K562 (cell line): Measurements from ENCODE around the gene ASPHD1. TPM values are rescaled to one million over a fixed set of nuclear protein-coding genes. Genes with fewer than 3 reads are reported as not detected.

Source experiments
- ERF ChIP-seq: fragments of 450-650 bp; formaldehyde crosslinking; IDR thresholded peaks from 2 replicates; pipeline ENCODE4 v1.4.0; 2020; ENCODE audit warnings: mild to moderate bottlenecking, mixed read lengths
- KLF13 ChIP-seq: fragments of 450-650 bp; IDR thresholded peaks from 2 replicates; pipeline ENCODE4 v1.6.1; 2016; ENCODE audit warnings: missing genetic modification characterization, low read depth, mild to moderate bottlenecking, missing compliant biosample characterization, moderate library complexity, borderline replicate concordance
- MCM7 ChIP-seq, 2 experiments: fragments of 450-650 bp; IDR thresholded peaks; 2 replicates each; pipeline ENCODE4 v1.6.1; 2016 to 2018
- NFRKB ChIP-seq: fragments of 450-650 bp; IDR thresholded peaks from 2 replicates; pipeline ENCODE4 v1.6.1; 2016; ENCODE audit warnings: low read depth
- RHOXF2B ChIP-seq: fragments of 250-450 bp; sonication (Bioruptor Pico); conservative IDR thresholded peaks from 2 replicates; pipeline ENCODE4 v1.5.1; 2021
- ZNF280A ChIP-seq: fragments of 450-650 bp; IDR thresholded peaks from 2 replicates; pipeline ENCODE4 v1.6.1; 2018; ENCODE audit warnings: mild to moderate bottlenecking, low read depth; ENCODE audit not compliant: partially characterized antibody
- polyA plus RNA-seq, 8 experiments: library from polyadenylated mRNA; depleted of rRNA in 4 of 8; stranded (reverse) in 5 of 8; unstranded in 3 of 8; fragments of >200 nt; fragmentation: Nextera tagmentation in 2 of 8; fragmentation: Illumina TruSeq in 1 of 8; extraction: Ambion mirVana in 2 of 8; extraction: Trizol in 1 of 8; gene quantifications; 2 replicates each; pipeline versions ENCODE4 v1.2.1 to v1.2.3, GENCODE V29; 2011 to 2014; ENCODE audit warnings: inconsistent platforms in 1 of 8, missing spikeins in 1 of 8
- total RNA-seq, 7 experiments: library from RNA; depleted of rRNA in 6 of 7; stranded (reverse); fragments of >200 nt in 6 of 7; fragmentation: Illumina TruSeq in 2 of 7; extraction: Trizol in 2 of 7; gene quantifications; 2 replicates each; pipeline versions ENCODE4 v1.2.1 to v1.2.3, GENCODE V29; 2011 to 2021; ENCODE audit warnings: low replicate concordance in 1 of 7
- TF ChIP-seq, protein P1 (sequence below), 2 experiments: fragments of 250-450 bp in 1 of 2; fragments of 450-650 bp in 1 of 2; sonication (Bioruptor Pico) in 1 of 2; IDR thresholded peaks; 2 replicates each; pipeline versions ENCODE4 v1.6.1 to v1.8.0; 2016 to 2021; ENCODE audit warnings: mild to moderate bottlenecking in 2 of 2, moderate library complexity in 2 of 2, missing compliant biosample characterization in 1 of 2, missing genetic modification characterization in 1 of 2
- TF ChIP-seq, protein P2 (sequence below): fragments of 450-650 bp; IDR thresholded peaks from 2 replicates; pipeline ENCODE4 v1.6.1; 2016; ENCODE audit warnings: antibody characterized with exemption
- TF ChIP-seq, protein P3 (sequence below): fragments of 450-650 bp; IDR thresholded peaks from 2 replicates; pipeline ENCODE4 v1.6.1; 2018; ENCODE audit not compliant: partially characterized antibody
- TF ChIP-seq, protein P4 (sequence below): fragments of 250-450 bp; sonication (Bioruptor Pico); IDR thresholded peaks from 2 replicates; pipeline ENCODE4 v1.5.1; 2021; ENCODE audit warnings: mild to moderate bottlenecking
- TF ChIP-seq, protein P5 (sequence below): sonication (generic); formaldehyde crosslinking; IDR thresholded peaks from 2 replicates; pipeline ENCODE4 v1.9.0; 2022; ENCODE audit warnings: mild to moderate bottlenecking, missing genetic modification reagents

The ASPHD1 gene
- total and polyA plus RNA-seq, 9 of the 15 experiments (the other 6 are each of a cell fraction or from before 2014, with no cell fraction given): 0.03 to 0.70 (median 0.24) TPM; not detected in 5

DNA sequence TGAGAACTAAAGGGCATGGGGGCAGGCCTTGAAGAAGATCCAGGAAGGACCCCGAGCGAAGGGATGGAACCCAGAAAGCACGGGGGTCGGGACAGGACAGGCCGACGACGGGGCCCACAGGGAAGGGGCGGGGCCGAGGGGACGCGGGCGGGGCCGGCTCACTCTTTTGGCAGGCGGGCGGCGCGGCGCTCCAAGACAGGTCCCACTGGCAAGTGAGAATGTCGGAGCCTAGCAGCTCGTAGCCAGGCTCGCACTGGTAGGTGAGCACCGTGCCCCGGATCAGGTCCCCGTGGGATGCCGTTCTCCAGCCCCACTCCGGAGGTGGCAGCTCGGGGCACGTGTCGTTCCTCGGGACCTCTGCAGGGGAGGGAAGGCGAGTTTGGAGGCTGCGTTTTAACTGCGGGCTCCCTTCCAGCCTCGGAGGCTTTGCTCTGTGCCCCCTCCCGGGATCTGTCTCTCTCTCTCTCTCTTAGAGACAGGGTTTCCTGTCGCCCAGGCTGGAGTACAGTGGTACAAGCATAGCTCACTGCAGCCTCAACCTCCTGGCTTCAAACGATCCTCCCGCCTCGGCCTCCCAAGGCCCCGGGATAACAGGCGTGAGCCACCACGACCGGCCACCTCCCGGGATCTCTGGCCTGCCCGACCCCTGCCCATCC is 23.6 kb upstream of the ASPHD1 start (continued):
- no peak for TF ChIP-seq ERF
- no peak for TF ChIP-seq RHOXF2B (CRISPR knock-in tag)
- TF ChIP-seq, protein P1, sequence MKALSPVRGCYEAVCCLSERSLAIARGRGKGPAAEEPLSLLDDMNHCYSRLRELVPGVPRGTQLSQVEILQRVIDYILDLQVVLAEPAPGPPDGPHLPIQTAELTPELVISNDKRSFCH (CRISPR knock-in tag; IDR thresholded peaks at IDR 0.05): no peak
- TF ChIP-seq, protein P1 (tag; IDR thresholded peaks at IDR 0.05): no peak
- TF ChIP-seq, protein P2, sequence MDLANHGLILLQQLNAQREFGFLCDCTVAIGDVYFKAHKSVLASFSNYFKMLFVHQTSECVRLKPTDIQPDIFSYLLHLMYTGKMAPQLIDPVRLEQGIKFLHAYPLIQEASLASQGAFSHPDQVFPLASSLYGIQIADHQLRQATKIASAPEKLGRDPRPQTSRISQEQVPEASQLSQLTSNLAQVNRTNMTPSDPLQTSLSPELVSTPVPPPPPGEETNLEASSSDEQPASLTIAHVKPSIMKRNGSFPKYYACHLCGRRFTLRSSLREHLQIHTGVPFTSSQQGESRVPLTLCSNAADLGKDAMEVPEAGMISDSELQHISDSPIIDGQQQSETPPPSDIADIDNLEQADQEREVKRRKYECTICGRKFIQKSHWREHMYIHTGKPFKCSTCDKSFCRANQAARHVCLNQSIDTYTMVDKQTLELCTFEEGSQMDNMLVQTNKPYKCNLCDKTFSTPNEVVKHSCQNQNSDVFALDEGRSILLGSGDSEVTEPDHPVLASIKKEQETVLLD: no peak
- TF ChIP-seq NFRKB: no peak
- no peak for TF ChIP-seq KLF13 (tag)
- TF ChIP-seq, protein P3, sequence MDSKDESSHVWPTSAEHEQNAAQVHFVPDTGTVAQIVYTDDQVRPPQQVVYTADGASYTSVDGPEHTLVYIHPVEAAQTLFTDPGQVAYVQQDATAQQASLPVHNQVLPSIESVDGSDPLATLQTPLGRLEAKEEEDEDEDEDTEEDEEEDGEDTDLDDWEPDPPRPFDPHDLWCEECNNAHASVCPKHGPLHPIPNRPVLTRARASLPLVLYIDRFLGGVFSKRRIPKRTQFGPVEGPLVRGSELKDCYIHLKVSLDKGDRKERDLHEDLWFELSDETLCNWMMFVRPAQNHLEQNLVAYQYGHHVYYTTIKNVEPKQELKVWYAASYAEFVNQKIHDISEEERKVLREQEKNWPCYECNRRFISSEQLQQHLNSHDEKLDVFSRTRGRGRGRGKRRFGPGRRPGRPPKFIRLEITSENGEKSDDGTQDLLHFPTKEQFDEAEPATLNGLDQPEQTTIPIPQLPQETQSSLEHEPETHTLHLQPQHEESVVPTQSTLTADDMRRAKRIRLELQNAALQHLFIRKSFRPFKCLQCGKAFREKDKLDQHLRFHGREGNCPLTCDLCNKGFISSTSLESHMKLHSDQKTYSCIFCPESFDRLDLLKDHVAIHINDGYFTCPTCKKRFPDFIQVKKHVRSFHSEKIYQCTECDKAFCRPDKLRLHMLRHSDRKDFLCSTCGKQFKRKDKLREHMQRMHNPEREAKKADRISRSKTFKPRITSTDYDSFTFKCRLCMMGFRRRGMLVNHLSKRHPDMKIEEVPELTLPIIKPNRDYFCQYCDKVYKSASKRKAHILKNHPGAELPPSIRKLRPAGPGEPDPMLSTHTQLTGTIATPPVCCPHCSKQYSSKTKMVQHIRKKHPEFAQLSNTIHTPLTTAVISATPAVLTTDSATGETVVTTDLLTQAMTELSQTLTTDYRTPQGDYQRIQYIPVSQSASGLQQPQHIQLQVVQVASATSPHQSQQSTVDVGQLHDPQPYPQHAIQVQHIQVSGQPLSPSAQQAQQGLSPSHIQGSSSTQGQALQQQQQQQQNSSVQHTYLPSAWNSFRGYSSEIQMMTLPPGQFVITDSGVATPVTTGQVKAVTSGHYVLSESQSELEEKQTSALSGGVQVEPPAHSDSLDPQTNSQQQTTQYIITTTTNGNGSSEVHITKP: no peak
- no peak for TF ChIP-seq MCM7 (IDR thresholded peaks at IDR 0.05)
- TF ChIP-seq, protein P4, sequence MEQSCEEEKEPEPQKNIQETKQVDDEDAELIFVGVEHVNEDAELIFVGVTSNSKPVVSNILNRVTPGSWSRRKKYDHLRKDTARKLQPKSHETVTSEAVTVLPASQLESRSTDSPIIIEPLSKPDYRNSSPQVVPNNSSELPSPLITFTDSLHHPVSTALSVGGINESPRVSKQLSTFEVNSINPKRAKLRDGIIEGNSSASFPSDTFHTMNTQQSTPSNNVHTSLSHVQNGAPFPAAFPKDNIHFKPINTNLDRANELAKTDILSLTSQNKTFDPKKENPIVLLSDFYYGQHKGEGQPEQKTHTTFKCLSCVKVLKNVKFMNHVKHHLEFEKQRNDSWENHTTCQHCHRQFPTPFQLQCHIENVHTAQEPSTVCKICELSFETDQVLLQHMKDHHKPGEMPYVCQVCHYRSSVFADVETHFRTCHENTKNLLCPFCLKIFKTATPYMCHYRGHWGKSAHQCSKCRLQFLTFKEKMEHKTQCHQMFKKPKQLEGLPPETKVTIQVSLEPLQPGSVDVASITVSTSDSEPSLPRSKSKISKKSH (CRISPR knock-in tag): no peak
- TF ChIP-seq ZNF280A: no peak
- TF ChIP-seq, protein P5, sequence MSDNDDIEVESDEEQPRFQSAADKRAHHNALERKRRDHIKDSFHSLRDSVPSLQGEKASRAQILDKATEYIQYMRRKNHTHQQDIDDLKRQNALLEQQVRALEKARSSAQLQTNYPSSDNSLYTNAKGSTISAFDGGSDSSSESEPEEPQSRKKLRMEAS (CRISPR knock-in tag): peak; percentile 76
